Measurements from ENCODE around the gene SETDB1. TPM values are rescaled to one million over a fixed set of nuclear protein-coding genes. Genes with fewer than 3 reads are reported as not detected.
A peak's percentile ranks its signal among the peaks of the same experiment; 100 is the strongest.

SETDB1 gene
- total and polyA plus RNA-seq, 2 of the 13 experiments (the other 11 are each of a cell fraction or from before 2014, with no cell fraction given), result 33.1 to 34.6 TPM

GRCh38 chr1:150981805-150982712 is 55.9 kb downstream of the SETDB1 start, which contains the start of gene ANXA9 (continued):
- TF ChIP-seq KIAA2018 (CRISPR knock-in tag; IDR thresholded peaks at IDR 0.05; ENCODE audit: borderline replicate concordance) (no peak), RAD51 (IDR thresholded peaks at IDR 0.05; ENCODE audit: borderline replicate concordance) (no peak), SOX5 (CRISPR knock-in tag; IDR thresholded peaks at IDR 0.05; ENCODE audit: borderline replicate concordance) (peak; percentile 56; the same call in 1 of the 2 replicates), PRDM10 (CRISPR knock-in tag; IDR thresholded peaks at IDR 0.05; ENCODE audit: low read depth) (no peak), NFKBIZ (CRISPR knock-in tag; IDR thresholded peaks at IDR 0.05) (0 out of 2 replicates have a peak, but pooled peaks have one; percentile 34), CBX2 (IDR thresholded peaks at IDR 0.05; ENCODE audit: low read depth, low read length) (no peak), CBX2 (CRISPR knock-in tag; IDR thresholded peaks at IDR 0.05; ENCODE audit: low read depth) (no peak), ZNF558 (CRISPR knock-in tag; IDR thresholded peaks at IDR 0.05; ENCODE audit: borderline replicate concordance) (no peak), MTERF4 (CRISPR knock-in tag; IDR thresholded peaks at IDR 0.05) (peak; percentile 62; the same call in 1 of the 2 replicates), ZNF768 (CRISPR knock-in tag; IDR thresholded peaks at IDR 0.05) (peak; percentile 70), RARA (CRISPR knock-in tag; IDR thresholded peaks at IDR 0.05) (peak; percentile 93), ISX (CRISPR knock-in tag; conservative IDR thresholded peaks at IDR 0.05) (no peak), ZNF766 (CRISPR knock-in tag; IDR thresholded peaks at IDR 0.05; ENCODE audit: borderline replicate concordance) (no peak), ZSCAN12 (CRISPR knock-in tag; IDR thresholded peaks at IDR 0.05) (no peak), ZNF263 (CRISPR knock-in tag; IDR thresholded peaks at IDR 0.05) (no peak)
